K562 (cell line): ENCODE data around the gene B3GALT4. TPM values are rescaled to one million over a fixed set of nuclear protein-coding genes. Genes with fewer than 3 reads are reported as not detected.

Experiments
- ATAC-seq: fragments of 200-7000 bp; cut with Tn5 transposase; 3 replicates; pipeline ENCODE4 v1.9.1; 2020; ENCODE audit warnings: moderate library complexity
- BruUV-seq: library from RNA; stranded (reverse); fragments of 400-500 nt; replicated peaks from 2 replicates; lab custom pipeline; 2021; lab: Mats Ljungman, UMichigan
- CTCF ChIA-PET: fragments of 300-600 bp; formaldehyde crosslinking; extraction: SDS; loops from one replicate; lab custom pipeline; 2021; ENCODE audit warnings: low intra/inter-chr PET ratio; lab: Yijun Ruan, JAX
- POLR2A ChIA-PET: fragments of 300-600, 350-650 bp; sonication (Branson Sonifier 250); formaldehyde crosslinking; extraction: SDS; loops from one replicate; lab custom pipeline; 2021; ENCODE audit warnings: antibody characterized with exemption, inconsistent platforms; lab: Yijun Ruan, JAX
- DNase-seq, 4 experiments: peaks; one replicate each; pipeline versions ENCODE4 v3.0.0 to v3.0.0-alpha.2; 2011 to 2018; ENCODE audit warnings: low spot score in 3 of 4, mixed read lengths in 3 of 4; ENCODE audit errors: extremely low read depth in 1 of 4
- FAIRE-seq: peaks from 2 replicates; lab custom pipeline; 2011; peaks lifted over from hg19 to GRCh38; lab: Jason Lieb, UNC
- H2AFZ ChIP-seq: 2 replicates; pipeline ENCODE4 v1.6.0; 2011; ENCODE audit warnings: low read depth, low read length, control low read depth, inconsistent platforms
- H3K27ac ChIP-seq: fragments of 200-600 bp; 3 replicates; pipeline ENCODE4 v1.8.0; 2011; ENCODE audit warnings: low read depth, mild to moderate bottlenecking, control low read depth, inconsistent platforms, low read length, moderate library complexity, mixed read lengths; ENCODE audit errors: extremely low read depth
- H3K27me3 ChIP-seq, 2 experiments: fragments of 300-600 bp in 1 of 2; 2 replicates in 1 of 2; 3 replicates in 1 of 2; pipeline versions ENCODE4 v1.6.0 to v1.8.0; 2011; ENCODE audit warnings: inconsistent platforms in 2 of 2, low read length in 2 of 2, mild to moderate bottlenecking in 1 of 2, mixed read lengths in 1 of 2, moderate library complexity in 1 of 2; ENCODE audit not compliant: control insufficient read depth in 2 of 2, insufficient read depth in 2 of 2
- H3K36me3 ChIP-seq: fragments of 300-600 bp; 3 replicates; pipeline ENCODE4 v1.8.0; 2011; ENCODE audit warnings: mild to moderate bottlenecking, low read length, inconsistent platforms; ENCODE audit not compliant: control insufficient read depth, insufficient read depth
- H3K4me1 ChIP-seq, 2 experiments: fragments of 200-600 bp in 1 of 2; replicated peaks in 1 of 2; 2 replicates in 1 of 2; 3 replicates in 1 of 2; pipeline versions ENCODE4 v1.5.1 to v1.8.0; 2011; ENCODE audit warnings: inconsistent platforms in 2 of 2, low read length in 2 of 2, mild to moderate bottlenecking in 1 of 2, mixed read lengths in 1 of 2, moderate library complexity in 1 of 2; ENCODE audit not compliant: control insufficient read depth in 2 of 2, insufficient read depth in 2 of 2
- H3K4me2 ChIP-seq: 2 replicates; pipeline ENCODE4 v1.6.1; 2011; ENCODE audit warnings: low read length, control low read depth, inconsistent platforms, mixed read lengths; ENCODE audit not compliant: insufficient read depth
- H3K4me3 ChIP-seq: fragments of 200-600 bp; sonication (generic), shearing (Covaris generic); 2 replicates; pipeline ENCODE4 v1.5.1; 2016; ENCODE audit warnings: control low read depth, inconsistent platforms
- H3K79me2 ChIP-seq: fragments of 200-600 bp; 3 replicates; pipeline ENCODE4 v1.8.0; 2011; ENCODE audit warnings: low read length, inconsistent platforms; ENCODE audit not compliant: control insufficient read depth, insufficient read depth
- H3K9ac ChIP-seq, 2 experiments: 2 replicates each; pipeline versions ENCODE4 v1.6.0 to v1.6.1; 2011; ENCODE audit warnings: low read depth in 2 of 2, low read length in 2 of 2, control low read depth in 1 of 2, inconsistent platforms in 1 of 2, mild to moderate bottlenecking in 1 of 2, mixed read lengths in 1 of 2; ENCODE audit not compliant: insufficient read depth in 1 of 2
- H3K9me1 ChIP-seq: one replicate; pipeline ENCODE4 v1.6.0; 2011; ENCODE audit warnings: inconsistent platforms, mild to moderate bottlenecking, low read length, moderate library complexity; ENCODE audit not compliant: control insufficient read depth, insufficient read depth
- H3K9me3 ChIP-seq: replicated peaks from 2 replicates; pipeline ENCODE4 v1.5.1; 2011; ENCODE audit warnings: low read depth, low read length, inconsistent platforms; ENCODE audit not compliant: control insufficient read depth, insufficient read depth
- H4K20me1 ChIP-seq: replicated peaks from 2 replicates; pipeline ENCODE4 v1.6.1; 2011; ENCODE audit warnings: low read length, inconsistent platforms, mixed read lengths; ENCODE audit not compliant: control insufficient read depth, insufficient read depth
- FOXK1 ChIP-seq: sonication (generic); formaldehyde crosslinking; IDR thresholded peaks from 2 replicates; pipeline ENCODE4 v1.8.0; 2022; ENCODE audit warnings: missing genetic modification reagents, mild to moderate bottlenecking, borderline replicate concordance
- LARP7 ChIP-seq: fragments of 450-650 bp; IDR thresholded peaks from 2 replicates; pipeline ENCODE4 v1.6.1; 2016
- NR3C1 ChIP-seq: sonication (generic); formaldehyde crosslinking; IDR thresholded peaks from 2 replicates; pipeline ENCODE4 v1.8.1; 2022; ENCODE audit warnings: missing genetic modification reagents
- POLR2G ChIP-seq: fragments of 200-400 bp; formaldehyde crosslinking; IDR thresholded peaks from 2 replicates; pipeline ENCODE4 v1.6.1; 2017; ENCODE audit warnings: low read depth, mild to moderate bottlenecking, antibody characterized with exemption, low read length, moderate library complexity
- SREBF2 ChIP-seq: sonication (generic); formaldehyde crosslinking; IDR thresholded peaks from 2 replicates; pipeline ENCODE4 v1.4.0; 2020; ENCODE audit warnings: mild to moderate bottlenecking, missing genetic modification reagents
- WGBS: fragments of 100-300 bp; shearing (Covaris generic); methylation state at CpG from one replicate; pipeline ENCODE4 v1.1.6; 2016; ENCODE audit warnings: low coverage, mixed read lengths; ENCODE audit not compliant: insufficient coverage; ENCODE audit errors: missing lambda C conversion rate; 5-methylcytosine and 5-hydroxymethylcytosine counted together
- in situ Hi-C: fragments of 300-500 bp; cut with MboI; formaldehyde crosslinking; loops from 4 replicates; pipeline ENCODE4 v1.15.0; 2018; ENCODE audit warnings: inconsistent platforms, mixed read lengths
- intact Hi-C: fragments of 100-400 bp; cut with micrococcal nuclease; formaldehyde crosslinking; loops from 2 replicates; pipeline ENCODE4 v1.14.2; 2022
- polyA plus RNA-seq, 8 experiments: library from polyadenylated mRNA; depleted of rRNA in 4 of 8; stranded (reverse) in 5 of 8; unstranded in 3 of 8; fragments of >200 nt; fragmentation: Nextera tagmentation in 2 of 8; fragmentation: Illumina TruSeq in 1 of 8; extraction: Ambion mirVana in 2 of 8; extraction: Trizol in 1 of 8; gene quantifications; 2 replicates each; pipeline versions ENCODE4 v1.2.1 to v1.2.3, GENCODE V29; 2011 to 2014; ENCODE audit warnings: inconsistent platforms in 1 of 8, missing spikeins in 1 of 8
- total RNA-seq, 7 experiments: library from RNA; depleted of rRNA in 6 of 7; stranded (reverse); fragments of >200 nt in 6 of 7; fragmentation: Illumina TruSeq in 2 of 7; extraction: Trizol in 2 of 7; gene quantifications; 2 replicates each; pipeline versions ENCODE4 v1.2.1 to v1.2.3, GENCODE V29; 2011 to 2021; ENCODE audit warnings: low replicate concordance in 1 of 7
- TF ChIP-seq, protein P1 (sequence below): IDR thresholded peaks from 2 replicates; pipeline ENCODE4 v1.6.1; 2011; ENCODE audit not compliant: insufficient read length; ENCODE audit errors: extremely low read depth
- TF ChIP-seq, protein P2 (sequence below): fragments of 250-450 bp; sonication (Bioruptor Pico); IDR thresholded peaks from 2 replicates; pipeline ENCODE4 v1.4.0; 2020
- TF ChIP-seq, protein P3 (sequence below): fragments of 250-450 bp; sonication (Bioruptor Pico); IDR thresholded peaks from 2 replicates; pipeline ENCODE4 v1.5.0; 2021; ENCODE audit warnings: mild to moderate bottlenecking, borderline replicate concordance
- TF ChIP-seq, protein P4 (sequence below): fragments of 250-450 bp; sonication (Bioruptor Pico); IDR thresholded peaks from 2 replicates; pipeline ENCODE4 v1.9.0; 2021; ENCODE audit warnings: mild to moderate bottlenecking, inconsistent platforms

The B3GALT4 gene
- total and polyA plus RNA-seq, 9 of the 15 experiments (the other 6 are each of a cell fraction or from before 2014, with no cell fraction given): 0.11 to 1.3 (median 0.53) TPM; not detected in 1

DNA sequence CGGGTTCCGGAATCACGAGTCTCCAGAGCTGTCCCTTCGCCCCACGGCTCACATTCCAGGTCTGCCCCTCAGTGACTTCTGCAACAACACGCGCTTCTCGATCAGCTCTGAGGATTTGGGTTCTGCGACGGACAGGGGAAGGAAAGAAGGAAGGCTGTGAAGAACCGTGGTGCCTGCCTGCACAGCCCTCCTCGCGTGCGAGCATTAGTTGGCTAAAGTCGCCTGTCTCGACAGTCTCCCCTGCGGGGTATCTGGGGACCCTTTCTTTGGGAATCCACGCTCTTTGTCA lies 28.3 kb upstream of the B3GALT4 start:
- no peaks in the 10 kb centered on the region for H3K79me2 ChIP-seq
- ChIA-PET POLR2A (interaction anchor here (0.5 to 5.2 kb wide), 15 partner anchors 11 to 1767 kb away, joined by 3 to 57 read pairs (median 4); partner anchors contain the start of genes B3GALT4, HLA-DPA1, RING1 and RPS18), CTCF (interaction anchor here (0.5 to 3.6 kb wide), 11 partner anchors 48 to 504 kb away, joined by 3 to 24 read pairs (median 5); partner anchors contain the start of genes RXRB and SLC39A7)
- peak overlapping the region; percentile 99 for H2AFZ ChIP-seq
- peak overlapping the region; percentile 97 for H3K4me2 ChIP-seq
- peaks cover 4% of the 10 kb centered on the region for H3K9me1 ChIP-seq
- WGBS: 2% methylated on average over 18 of the region's 18 CpGs
- in situ Hi-C loops: loop anchor here (5.0 kb wide), 2 partner anchors 131 to 231 kb away; no protein-coding TSS in a partner anchor
- no peak for FAIRE-seq
- H3K4me3 ChIP-seq: peak overlapping the region; percentile 53
- no TSS peak for BruUV-seq
- DNase-seq: no peak
- peaks cover 22 to 31% of the 10 kb centered on the region in 2 experiments for H3K4me1 ChIP-seq
- H3K36me3 ChIP-seq: peaks cover 19% of the 10 kb centered on the region
- peak; percentile 25 for ATAC-seq
- H3K9me3 ChIP-seq: no peaks in the 10 kb centered on the region
- H3K27ac ChIP-seq: peak overlapping the region; percentile 81
- intact Hi-C loops: loop anchor here (1.0 to 2.0 kb wide), 4 partner anchors 48 to 234 kb away; partner anchors contain the start of genes RXRB and SLC39A7
- H3K9ac ChIP-seq: peak overlapping the region; percentile 79 to 87
- H4K20me1 ChIP-seq: no peaks in the 10 kb centered on the region
- H3K27me3 ChIP-seq: peaks cover 4 to 6% of the 10 kb centered on the region in 2 experiments; a peak in 2 of 5 replicates
- TF ChIP-seq LARP7 (no peak), FOXK1 (CRISPR knock-in tag) (peak; percentile 75; the same call in 1 of the 2 replicates), NR3C1 (CRISPR knock-in tag) (no peak), SREBF2 (CRISPR knock-in tag) (no peak), POLR2G (no peak)
- TF ChIP-seq, protein P1, sequence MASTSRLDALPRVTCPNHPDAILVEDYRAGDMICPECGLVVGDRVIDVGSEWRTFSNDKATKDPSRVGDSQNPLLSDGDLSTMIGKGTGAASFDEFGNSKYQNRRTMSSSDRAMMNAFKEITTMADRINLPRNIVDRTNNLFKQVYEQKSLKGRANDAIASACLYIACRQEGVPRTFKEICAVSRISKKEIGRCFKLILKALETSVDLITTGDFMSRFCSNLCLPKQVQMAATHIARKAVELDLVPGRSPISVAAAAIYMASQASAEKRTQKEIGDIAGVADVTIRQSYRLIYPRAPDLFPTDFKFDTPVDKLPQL: no peak
- TF ChIP-seq, protein P2, sequence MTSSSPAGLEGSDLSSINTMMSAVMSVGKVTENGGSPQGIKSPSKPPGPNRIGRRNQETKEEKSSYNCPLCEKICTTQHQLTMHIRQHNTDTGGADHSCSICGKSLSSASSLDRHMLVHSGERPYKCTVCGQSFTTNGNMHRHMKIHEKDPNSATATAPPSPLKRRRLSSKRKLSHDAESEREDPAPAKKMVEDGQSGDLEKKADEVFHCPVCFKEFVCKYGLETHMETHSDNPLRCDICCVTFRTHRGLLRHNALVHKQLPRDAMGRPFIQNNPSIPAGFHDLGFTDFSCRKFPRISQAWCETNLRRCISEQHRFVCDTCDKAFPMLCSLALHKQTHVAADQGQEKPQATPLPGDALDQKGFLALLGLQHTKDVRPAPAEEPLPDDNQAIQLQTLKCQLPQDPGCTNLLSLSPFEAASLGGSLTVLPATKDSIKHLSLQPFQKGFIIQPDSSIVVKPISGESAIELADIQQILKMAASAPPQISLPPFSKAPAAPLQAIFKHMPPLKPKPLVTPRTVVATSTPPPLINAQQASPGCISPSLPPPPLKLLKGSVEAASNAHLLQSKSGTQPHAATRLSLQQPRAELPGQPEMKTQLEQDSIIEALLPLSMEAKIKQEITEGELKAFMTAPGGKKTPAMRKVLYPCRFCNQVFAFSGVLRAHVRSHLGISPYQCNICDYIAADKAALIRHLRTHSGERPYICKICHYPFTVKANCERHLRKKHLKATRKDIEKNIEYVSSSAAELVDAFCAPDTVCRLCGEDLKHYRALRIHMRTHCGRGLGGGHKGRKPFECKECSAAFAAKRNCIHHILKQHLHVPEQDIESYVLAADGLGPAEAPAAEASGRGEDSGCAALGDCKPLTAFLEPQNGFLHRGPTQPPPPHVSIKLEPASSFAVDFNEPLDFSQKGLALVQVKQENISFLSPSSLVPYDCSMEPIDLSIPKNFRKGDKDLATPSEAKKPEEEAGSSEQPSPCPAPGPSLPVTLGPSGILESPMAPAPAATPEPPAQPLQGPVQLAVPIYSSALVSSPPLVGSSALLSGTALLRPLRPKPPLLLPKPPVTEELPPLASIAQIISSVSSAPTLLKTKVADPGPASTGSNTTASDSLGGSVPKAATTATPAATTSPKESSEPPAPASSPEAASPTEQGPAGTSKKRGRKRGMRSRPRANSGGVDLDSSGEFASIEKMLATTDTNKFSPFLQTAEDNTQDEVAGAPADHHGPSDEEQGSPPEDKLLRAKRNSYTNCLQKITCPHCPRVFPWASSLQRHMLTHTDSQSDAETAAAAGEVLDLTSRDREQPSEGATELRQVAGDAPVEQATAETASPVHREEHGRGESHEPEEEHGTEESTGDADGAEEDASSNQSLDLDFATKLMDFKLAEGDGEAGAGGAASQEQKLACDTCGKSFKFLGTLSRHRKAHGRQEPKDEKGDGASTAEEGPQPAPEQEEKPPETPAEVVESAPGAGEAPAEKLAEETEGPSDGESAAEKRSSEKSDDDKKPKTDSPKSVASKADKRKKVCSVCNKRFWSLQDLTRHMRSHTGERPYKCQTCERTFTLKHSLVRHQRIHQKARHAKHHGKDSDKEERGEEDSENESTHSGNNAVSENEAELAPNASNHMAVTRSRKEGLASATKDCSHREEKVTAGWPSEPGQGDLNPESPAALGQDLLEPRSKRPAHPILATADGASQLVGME (CRISPR knock-in tag): no peak
- TF ChIP-seq, protein P3, sequence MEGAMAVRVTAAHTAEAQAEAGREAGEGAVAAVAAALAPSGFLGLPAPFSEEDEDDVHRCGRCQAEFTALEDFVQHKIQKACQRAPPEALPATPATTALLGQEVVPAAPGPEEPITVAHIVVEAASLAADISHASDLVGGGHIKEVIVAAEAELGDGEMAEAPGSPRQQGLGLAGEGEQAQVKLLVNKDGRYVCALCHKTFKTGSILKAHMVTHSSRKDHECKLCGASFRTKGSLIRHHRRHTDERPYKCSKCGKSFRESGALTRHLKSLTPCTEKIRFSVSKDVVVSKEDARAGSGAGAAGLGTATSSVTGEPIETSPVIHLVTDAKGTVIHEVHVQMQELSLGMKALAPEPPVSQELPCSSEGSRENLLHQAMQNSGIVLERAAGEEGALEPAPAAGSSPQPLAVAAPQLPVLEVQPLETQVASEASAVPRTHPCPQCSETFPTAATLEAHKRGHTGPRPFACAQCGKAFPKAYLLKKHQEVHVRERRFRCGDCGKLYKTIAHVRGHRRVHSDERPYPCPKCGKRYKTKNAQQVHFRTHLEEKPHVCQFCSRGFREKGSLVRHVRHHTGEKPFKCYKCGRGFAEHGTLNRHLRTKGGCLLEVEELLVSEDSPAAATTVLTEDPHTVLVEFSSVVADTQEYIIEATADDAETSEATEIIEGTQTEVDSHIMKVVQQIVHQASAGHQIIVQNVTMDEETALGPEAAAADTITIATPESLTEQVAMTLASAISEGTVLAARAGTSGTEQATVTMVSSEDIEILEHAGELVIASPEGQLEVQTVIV (CRISPR knock-in tag): no peak
- TF ChIP-seq, protein P4, sequence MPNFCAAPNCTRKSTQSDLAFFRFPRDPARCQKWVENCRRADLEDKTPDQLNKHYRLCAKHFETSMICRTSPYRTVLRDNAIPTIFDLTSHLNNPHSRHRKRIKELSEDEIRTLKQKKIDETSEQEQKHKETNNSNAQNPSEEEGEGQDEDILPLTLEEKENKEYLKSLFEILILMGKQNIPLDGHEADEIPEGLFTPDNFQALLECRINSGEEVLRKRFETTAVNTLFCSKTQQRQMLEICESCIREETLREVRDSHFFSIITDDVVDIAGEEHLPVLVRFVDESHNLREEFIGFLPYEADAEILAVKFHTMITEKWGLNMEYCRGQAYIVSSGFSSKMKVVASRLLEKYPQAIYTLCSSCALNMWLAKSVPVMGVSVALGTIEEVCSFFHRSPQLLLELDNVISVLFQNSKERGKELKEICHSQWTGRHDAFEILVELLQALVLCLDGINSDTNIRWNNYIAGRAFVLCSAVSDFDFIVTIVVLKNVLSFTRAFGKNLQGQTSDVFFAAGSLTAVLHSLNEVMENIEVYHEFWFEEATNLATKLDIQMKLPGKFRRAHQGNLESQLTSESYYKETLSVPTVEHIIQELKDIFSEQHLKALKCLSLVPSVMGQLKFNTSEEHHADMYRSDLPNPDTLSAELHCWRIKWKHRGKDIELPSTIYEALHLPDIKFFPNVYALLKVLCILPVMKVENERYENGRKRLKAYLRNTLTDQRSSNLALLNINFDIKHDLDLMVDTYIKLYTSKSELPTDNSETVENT (CRISPR knock-in tag): no peak
